Mucosa of rectum (tissue), 2 donors: ENCODE measurements around the gene ADARB2.

ENCODE experiments used
- H3K27ac ChIP-seq, 2 donors: one replicate each; pipeline ENCODE4 v1.7.0; 2013; ENCODE audit warnings: inconsistent platforms in 2 of 2, low read depth in 2 of 2, low read length in 2 of 2
- H3K27me3 ChIP-seq, 2 donors: one replicate each; pipeline ENCODE4 v1.7.0; 2013; ENCODE audit warnings: low read length in 2 of 2; ENCODE audit not compliant: control insufficient read depth in 2 of 2, insufficient read depth in 2 of 2
- H3K36me3 ChIP-seq, 2 donors: one replicate each; pipeline ENCODE4 v1.7.0; 2013; ENCODE audit warnings: low read length in 2 of 2; ENCODE audit not compliant: control insufficient read depth in 2 of 2, insufficient read depth in 2 of 2
- H3K4me1 ChIP-seq, 2 donors: one replicate each; pipeline ENCODE4 v1.7.0; 2013; ENCODE audit warnings: low read length in 2 of 2, mild to moderate bottlenecking in 1 of 2; ENCODE audit not compliant: control insufficient read depth in 2 of 2, insufficient read depth in 2 of 2
- H3K4me3 ChIP-seq, 2 donors: one replicate each; pipeline ENCODE4 v1.7.0; 2013; ENCODE audit warnings: low read length in 2 of 2
- H3K9ac ChIP-seq, 2 donors: one replicate each; pipeline ENCODE4 v1.7.0; 2013; ENCODE audit warnings: low read length in 2 of 2, low read depth in 1 of 2, mild to moderate bottlenecking in 1 of 2
- H3K9me3 ChIP-seq, 2 donors: one replicate each; pipeline ENCODE4 v1.7.0; 2013; ENCODE audit warnings: low read length in 2 of 2; ENCODE audit not compliant: control insufficient read depth in 2 of 2
- donor health status: healthy.
- donor health status: Normal muscosa, but diverticular disease.

Gene ADARB2

DNA sequence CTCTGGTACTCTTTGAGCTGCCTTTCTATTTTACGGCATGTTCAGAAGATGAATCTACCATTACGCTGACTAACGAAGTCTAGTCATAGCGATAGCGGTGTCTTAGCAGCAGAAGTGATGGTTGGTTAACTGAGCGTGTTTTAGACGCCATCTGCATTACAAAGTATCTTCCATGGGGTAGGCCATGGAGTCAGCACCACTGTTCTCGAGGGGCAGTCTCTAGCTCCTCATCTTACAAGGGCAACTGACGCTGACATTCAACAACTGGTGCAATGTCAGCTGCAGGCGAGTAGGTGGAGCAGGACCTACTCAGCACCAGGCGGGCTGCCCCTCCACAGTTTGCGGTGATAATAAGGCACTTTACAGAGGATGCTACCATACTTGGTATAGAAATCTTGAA is 88.7 kb downstream of the ADARB2 start:
- H3K9me3 ChIP-seq, result no peaks in the 10 kb centered on the region
- no peaks in the 10 kb centered on the region for H3K4me1 ChIP-seq
- no peaks in the 10 kb centered on the region for H3K36me3 ChIP-seq
- no peaks in the 10 kb centered on the region for H3K27me3 ChIP-seq
- H3K9ac ChIP-seq, result no peak overlapping the region
- H3K27ac ChIP-seq, result no peak overlapping the region
- H3K4me3 ChIP-seq, result no peak overlapping the region

DNA sequence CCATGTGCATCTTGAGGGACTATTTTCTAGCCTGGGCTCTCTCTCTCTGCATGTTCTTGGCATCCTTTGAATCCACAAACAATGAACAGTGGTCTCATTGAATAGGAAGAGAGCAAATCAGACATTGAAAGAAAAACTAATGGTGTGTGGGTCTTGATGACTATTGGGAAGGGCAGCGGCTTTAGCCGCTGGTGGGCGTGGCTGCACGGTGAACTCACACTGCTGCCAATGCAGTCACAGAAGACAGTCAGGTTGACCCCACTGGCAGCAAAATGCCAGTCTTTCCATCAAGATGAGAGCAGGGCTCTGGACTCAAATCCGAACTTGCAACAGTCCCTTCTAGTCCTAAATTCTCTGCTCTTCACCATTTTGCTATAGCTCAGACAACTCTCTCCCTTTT is 91.0 kb downstream of the ADARB2 start:
- no peak overlapping the region for H3K27ac ChIP-seq
- no peaks in the 10 kb centered on the region for H3K4me1 ChIP-seq
- H3K9ac ChIP-seq, result no peak overlapping the region
- H3K9me3 ChIP-seq, result no peaks in the 10 kb centered on the region
- H3K36me3 ChIP-seq, result no peaks in the 10 kb centered on the region
- no peak overlapping the region for H3K4me3 ChIP-seq
- H3K27me3 ChIP-seq, result no peaks in the 10 kb centered on the region

DNA sequence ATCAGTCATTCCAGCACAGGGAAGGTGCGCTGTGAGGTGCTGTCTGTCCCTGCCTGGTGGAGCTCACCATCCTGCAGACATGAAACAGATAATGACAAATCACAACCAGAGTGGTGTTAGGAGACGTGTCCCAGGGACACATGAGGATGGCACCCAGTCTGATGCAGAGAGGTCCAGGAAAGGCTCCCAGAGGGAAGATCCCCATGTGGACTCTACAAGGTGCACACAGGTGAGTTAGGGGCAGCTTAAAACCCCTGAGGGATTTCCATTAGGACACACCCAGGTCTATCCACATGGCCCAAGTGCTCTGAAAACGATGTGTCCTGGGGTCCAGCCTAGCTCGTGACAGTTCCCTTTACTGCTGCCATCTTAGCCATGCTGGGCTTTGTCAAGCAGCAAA is 91.4 kb downstream of the ADARB2 start:
- no peak overlapping the region for H3K27ac ChIP-seq
- H3K36me3 ChIP-seq, result no peaks in the 10 kb centered on the region
- H3K9me3 ChIP-seq, result no peaks in the 10 kb centered on the region
- H3K9ac ChIP-seq, result no peak overlapping the region
- no peaks in the 10 kb centered on the region for H3K27me3 ChIP-seq
- H3K4me3 ChIP-seq, result no peak overlapping the region
- no peaks in the 10 kb centered on the region for H3K4me1 ChIP-seq

DNA sequence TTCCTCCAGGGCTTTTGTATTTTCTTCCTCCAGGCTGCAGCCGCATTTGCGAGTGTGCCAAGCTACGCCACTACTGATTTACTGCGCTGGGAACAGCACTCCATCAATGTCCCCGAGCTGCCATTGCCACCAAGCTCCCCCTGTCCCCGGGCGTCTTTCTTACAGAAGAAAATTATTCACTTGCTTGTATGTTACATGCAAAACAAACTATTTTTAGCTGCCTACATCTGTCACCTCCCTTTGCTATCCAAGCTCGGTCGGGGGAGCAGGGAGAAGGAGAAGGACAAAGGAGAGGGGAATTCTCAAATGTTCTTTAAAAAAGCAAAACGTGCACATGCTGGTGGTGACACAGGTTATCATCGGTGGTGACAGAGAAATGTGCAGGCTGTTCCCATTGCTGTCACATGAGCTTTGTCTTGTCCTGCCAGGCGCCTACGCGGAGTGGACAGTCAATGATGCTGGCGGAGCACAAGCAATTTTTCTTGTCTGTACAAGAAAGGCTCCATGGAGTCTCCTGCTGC is 93.1 kb downstream of the ADARB2 start:
- no peaks in the 10 kb centered on the region for H3K9me3 ChIP-seq
- H3K36me3 ChIP-seq, result no peaks in the 10 kb centered on the region
- H3K4me3 ChIP-seq, result no peak overlapping the region
- no peak overlapping the region for H3K9ac ChIP-seq
- H3K27ac ChIP-seq, result no peak overlapping the region
- no peaks in the 10 kb centered on the region for H3K4me1 ChIP-seq
- H3K27me3 ChIP-seq, result no peaks in the 10 kb centered on the region

DNA sequence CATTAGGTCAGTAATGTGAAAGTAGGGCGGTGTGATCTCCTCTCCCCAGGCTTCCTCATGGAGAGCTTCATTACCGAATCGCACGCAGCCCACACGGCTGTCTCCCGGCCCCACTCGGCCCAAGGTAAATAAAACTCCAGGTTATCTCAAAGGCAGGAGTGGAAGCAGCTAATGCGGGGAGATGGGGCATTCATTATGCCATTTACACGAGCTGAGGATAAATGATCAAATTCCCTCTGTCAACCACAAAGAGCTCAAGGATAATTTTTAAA is 93.5 kb downstream of the ADARB2 start:
- H3K27ac ChIP-seq, result no peak overlapping the region
- H3K4me3 ChIP-seq, result no peak overlapping the region

DNA sequence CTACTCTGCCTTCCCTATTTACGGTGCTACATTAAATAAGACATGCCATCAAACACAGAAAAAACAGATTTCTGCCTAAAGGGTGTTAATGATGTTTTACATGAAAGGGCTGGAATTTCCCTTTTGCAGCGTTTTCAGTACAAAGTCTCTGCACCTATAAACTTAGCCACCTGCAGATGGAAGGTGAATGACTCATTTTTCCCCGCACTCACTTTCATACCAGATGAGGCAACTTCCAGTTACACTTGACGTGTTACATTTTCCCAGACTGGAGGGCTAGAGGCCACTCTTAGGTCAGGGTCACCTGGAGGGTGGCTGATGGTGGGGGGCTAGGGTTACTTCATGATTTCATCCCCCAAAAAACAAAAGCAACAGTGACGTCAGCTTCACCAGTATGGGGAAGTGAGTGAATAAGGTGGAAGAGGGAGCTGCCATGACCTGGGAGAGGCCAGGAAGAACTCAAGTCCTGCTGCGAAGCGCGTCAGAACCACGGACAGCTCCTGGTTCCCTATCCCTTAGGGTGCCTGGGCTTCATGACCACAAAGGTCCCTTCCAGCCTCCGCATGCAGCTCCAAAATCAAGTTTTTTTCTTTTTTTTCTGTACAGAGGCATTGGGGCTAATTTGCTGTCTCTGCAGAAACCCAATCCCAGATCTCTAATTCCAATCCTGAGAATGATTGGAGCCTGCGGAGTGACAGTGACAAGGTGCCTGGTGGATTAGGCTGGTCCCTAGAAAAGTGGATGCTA is 94.0 kb downstream of the ADARB2 start:
- H3K27me3 ChIP-seq, result no peaks in the 10 kb centered on the region
- H3K4me3 ChIP-seq, result no peak overlapping the region
- H3K9me3 ChIP-seq, result no peaks in the 10 kb centered on the region
- no peak overlapping the region for H3K9ac ChIP-seq
- H3K4me1 ChIP-seq, result no peaks in the 10 kb centered on the region
- H3K36me3 ChIP-seq, result no peaks in the 10 kb centered on the region
- H3K27ac ChIP-seq, result no peak overlapping the region

More for the DNA sequence above, 93.5 kb downstream of the ADARB2 start:
- Histone ChIP-seq H3K4me1 (no peaks in the 10 kb centered on the region), H3K36me3 (no peaks in the 10 kb centered on the region), H3K9ac (no peak overlapping the region), H3K9me3 (no peaks in the 10 kb centered on the region), H3K27me3 (no peaks in the 10 kb centered on the region)

DNA sequence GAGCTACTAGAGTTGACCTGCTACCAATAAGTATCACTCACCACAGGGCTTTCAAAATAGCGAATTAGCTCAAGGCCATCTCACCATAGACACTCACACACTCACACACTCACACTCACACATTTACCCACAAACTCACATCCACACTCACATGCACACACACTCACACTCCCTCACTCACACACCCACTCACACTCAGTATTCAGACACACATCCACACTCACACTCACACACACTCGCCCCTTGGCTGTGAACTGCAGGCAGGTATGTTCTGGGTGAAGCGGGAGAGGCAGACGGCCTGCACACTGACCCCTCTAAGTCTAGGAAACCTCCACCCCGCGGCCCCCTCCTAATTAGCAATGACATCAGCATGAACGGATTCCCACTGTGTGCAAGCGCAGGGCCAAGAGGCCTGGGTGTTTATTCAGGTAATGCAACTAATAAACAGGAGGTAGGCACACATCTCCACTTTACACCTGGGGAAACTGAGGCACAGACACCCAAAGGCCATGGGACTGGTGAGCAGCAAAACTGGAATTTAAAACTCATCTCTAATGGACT is 94.6 kb downstream of the ADARB2 start:
- Histone ChIP-seq H3K9me3 (no peaks in the 10 kb centered on the region), H3K27ac (no peak overlapping the region), H3K36me3 (no peaks in the 10 kb centered on the region), H3K4me3 (no peak overlapping the region), H3K4me1 (no peaks in the 10 kb centered on the region), H3K27me3 (no peaks in the 10 kb centered on the region), H3K9ac (no peak overlapping the region)

DNA sequence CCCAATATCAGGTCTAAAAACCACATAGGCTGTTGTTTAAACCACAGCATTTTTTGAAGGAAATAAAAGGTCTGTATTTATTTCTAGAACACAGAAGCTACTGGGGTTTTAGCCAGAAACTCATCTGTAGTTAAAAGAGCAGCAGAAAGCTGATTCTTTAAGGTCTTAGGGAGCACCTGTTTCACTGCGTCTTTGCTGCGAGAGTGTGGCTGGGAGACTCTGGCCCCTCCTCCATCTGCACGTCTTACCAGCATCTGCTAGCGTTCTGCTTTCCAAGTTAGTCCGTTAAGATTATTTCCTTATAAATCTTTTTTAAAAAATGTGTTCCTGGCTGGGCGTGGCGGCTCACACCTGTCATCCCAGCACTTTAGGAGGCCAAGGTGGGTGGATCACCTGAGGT is 95.9 kb downstream of the ADARB2 start:
- H3K27me3 ChIP-seq, result no peaks in the 10 kb centered on the region
- no peaks in the 10 kb centered on the region for H3K9me3 ChIP-seq
- H3K4me3 ChIP-seq, result no peak overlapping the region
- no peak overlapping the region for H3K27ac ChIP-seq
- no peak overlapping the region for H3K9ac ChIP-seq
- H3K4me1 ChIP-seq, result no peaks in the 10 kb centered on the region
- no peaks in the 10 kb centered on the region for H3K36me3 ChIP-seq

DNA sequence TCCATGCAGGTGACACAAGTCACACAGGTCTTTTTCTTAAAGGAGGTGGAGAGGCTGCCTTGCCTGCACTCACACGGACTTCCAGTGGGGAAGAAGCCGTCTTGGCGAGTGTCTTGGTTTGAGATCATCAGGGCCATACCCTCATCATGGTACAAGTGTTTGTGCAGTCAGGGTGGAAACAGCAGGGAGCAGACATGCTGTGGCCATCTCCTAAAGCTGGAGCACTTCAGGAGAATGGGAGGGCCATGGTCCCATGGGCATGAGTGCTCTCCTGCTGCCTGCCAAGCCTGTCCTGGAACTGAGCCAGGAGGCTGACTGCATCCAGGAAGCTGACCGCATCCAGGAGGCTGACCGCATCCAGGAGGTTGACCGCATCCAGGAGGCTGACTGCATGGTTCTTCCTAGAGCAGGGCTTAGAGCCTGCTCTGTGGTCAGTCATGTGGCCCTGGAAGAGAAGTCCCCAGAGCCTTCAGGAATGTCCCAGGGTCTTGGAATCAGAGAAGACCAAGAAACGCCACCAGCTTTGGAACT is 98.4 kb downstream of the ADARB2 start:
- Histone ChIP-seq H3K27ac (no peak overlapping the region), H3K9ac (no peak overlapping the region), H3K4me1 (no peaks in the 10 kb centered on the region), H3K4me3 (no peak overlapping the region), H3K27me3 (no peaks in the 10 kb centered on the region), H3K9me3 (no peaks in the 10 kb centered on the region), H3K36me3 (no peaks in the 10 kb centered on the region)

DNA sequence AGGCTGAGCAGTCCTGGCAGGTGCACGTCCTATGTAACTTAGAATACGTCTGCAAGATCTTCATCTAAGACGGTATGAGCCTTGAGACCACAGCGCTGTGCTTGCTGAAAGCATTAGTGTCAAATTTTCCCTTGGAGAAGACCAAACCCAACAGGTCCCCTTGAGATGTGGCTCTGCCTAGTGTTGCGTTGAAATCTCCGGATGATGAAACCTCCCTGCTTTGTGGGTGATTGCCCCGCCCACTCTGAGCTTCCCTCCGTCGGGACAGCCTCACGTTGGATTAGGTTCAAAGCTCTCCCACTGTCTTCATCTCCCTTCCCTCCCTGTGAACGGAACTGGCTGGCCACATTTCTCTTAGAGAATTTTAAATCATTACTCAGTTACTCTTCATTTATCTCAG is 102.0 kb downstream of the ADARB2 start:
- H3K36me3 ChIP-seq, result no peaks in the 10 kb centered on the region
- H3K27ac ChIP-seq, result no peak overlapping the region
- H3K4me3 ChIP-seq, result no peak overlapping the region
- H3K9me3 ChIP-seq, result no peaks in the 10 kb centered on the region
- H3K27me3 ChIP-seq, result no peaks in the 10 kb centered on the region
- H3K9ac ChIP-seq, result no peak overlapping the region
- H3K4me1 ChIP-seq, result no peaks in the 10 kb centered on the region
